HG03196 (cell line): Measurements from ENCODE around the gene RASL11A.
"Not testable (repeated sequence)": the region's sequence is repeated elsewhere in the genome, so short reads cannot be mapped to it uniquely, and the experiment has no call there.

Experiments
- ATAC-seq: cut with Tn5 transposase; IDR thresholded peaks from one replicate; pipeline ENCODE4 v1.9.1; 2021; ENCODE audit not compliant: unreplicated experiment

The RASL11A gene

GRCh38 chr13:27296496-27296895 is 25.9 kb downstream of the RASL11A start:
- ATAC-seq = no peak

DNA sequence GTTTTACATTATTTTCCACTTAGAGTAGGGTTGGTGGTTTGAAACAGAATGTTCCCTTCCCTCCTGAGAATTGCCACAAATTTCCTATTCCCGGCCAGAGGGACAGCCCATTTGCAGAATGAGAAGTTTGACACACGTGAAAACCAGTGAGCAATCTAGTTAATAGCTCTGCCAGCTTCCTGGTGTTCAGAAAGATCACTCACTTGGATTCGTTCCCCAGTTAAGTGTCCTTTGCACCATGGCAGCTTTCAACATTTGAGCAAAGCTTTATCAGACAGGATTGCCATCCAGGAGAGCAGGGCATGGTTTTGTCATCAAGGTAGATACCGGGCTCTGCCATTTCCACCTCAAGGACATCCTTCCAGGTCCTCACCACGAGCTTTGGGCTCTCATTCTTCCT is 28.2 kb downstream of the RASL11A start:
- ATAC-seq = no peak

DNA sequence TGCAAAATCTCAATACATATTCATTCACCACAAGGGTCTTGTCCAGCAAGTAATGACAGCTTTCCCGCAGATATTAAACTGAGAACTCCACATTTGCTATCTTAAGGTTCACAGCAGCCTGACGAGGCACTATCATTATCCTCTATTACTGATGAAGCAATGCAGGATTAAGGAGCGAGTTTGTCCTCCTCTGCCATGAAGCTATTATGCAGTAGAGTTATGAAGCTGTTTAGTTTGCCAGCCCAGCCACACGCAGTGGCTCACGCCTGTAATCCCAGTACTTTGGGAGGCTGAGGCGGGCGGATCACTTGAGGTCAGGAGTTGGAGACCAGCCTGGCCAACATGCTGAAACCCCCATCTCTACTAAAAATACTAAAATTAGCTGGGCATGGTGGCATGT is 29.8 kb downstream of the RASL11A start:
- ATAC-seq = not testable (repeated sequence)

GRCh38 chr13:27300941-27301586 is 30.4 kb downstream of the RASL11A start:
- no peak for ATAC-seq

- no peak for ATAC-seq
Measured at GRCh38 chr13:27302643-27303262, 32.1 kb downstream of the RASL11A start.

- ATAC-seq = no peak
Measured at GRCh38 chr13:27304099-27304498, 33.5 kb downstream of the RASL11A start.

DNA sequence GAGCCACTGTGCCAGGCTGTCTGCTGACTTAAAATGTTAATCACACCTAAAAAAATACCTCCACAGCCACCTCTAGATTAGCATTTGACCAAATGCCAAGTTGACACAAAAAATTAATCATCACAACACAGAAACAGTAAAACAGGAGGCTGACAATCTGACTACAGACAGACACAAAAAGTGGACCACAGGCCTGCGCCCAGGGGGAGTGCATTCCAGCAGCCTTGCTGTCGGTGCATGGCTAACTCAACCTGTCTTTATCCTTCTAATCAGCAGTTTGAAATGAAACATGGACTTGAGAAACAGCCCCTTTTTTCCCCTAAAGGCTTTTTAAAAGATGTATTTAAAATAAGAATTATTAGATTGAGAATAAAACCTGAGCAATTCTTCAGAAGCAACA is 34.0 kb downstream of the RASL11A start:
- ATAC-seq = no peak

DNA sequence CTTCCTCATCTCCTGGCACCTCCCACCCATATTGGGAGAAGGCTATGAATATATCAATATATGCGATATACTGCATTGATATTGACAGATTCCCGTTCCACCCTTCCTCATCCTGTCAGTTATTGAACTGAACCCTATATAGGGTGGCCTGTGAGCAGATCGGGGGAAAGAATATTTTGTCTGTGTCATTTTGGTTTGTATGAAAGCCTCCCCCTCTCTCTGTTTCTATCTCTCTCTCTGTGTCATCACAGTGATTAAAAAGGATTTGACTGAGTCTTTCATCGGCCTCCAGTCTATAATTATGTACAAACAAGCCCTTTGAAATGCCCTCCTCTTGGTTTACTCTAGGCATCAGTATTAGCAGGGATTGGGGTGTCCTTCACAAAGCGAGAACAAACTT is 35.7 kb downstream of the RASL11A start:
- no peak for ATAC-seq

GRCh38 chr13:27308941-27309340 is 38.3 kb downstream of the RASL11A start:
- no peak for ATAC-seq

DNA sequence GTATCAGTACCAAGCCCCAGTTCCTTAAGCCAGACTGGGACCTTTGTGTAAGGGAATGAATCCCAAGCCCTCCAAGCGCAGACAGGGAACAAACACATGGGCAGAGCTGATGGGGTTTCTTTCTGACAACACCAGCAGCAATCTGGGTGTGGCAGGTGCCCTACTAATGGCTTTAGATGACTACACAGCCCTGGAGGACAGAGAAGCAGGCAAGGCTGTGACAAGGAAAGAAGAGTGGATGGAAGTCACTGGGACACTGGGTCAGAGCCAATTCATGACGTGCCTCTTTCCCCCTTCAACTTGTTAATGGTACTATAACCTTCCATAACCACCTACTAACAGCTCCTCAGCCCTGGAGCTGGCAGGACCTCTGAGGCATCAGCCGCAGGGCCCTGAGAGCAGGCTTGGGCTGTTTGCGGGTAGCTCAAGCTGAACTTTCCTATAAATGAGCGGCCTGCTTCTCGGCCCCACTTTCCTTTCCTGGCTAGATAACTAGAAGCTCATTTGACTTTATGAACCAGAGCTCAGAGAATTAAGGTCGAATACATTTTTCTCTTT is 38.9 kb downstream of the RASL11A start:
- ATAC-seq = no peak

DNA sequence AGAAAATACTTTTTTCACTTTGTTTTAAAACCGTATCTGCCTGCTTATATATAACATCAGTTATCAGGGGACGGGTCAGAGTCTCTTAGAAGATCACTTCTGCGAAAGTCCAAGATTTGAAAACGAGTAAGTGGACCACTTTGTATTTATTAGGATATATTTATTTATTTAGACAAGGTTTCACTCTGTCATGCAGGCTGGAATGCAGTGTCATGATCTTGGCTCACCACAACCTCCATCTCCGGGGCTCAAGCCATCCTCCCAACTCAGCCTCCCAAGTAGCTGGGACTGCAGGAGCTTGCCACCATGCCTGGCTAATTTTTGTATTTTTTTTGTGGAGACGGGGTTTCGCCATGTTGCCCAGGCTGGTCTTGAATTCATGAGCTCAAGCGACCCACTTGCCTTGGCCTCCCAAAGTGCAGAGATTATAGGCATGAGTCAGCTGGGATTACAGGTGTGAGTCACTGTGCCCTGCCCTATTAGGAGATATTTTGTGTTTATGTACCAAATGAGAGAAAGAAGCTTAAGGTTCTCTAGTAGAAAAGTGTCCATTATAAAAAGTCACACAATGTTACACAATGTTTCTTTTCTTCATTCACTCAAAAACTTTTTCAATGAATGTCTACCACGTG is 39.5 kb downstream of the RASL11A start:
- no peak for ATAC-seq

- ATAC-seq = no peak
Measured at GRCh38 chr13:27310946-27311345, 40.3 kb downstream of the RASL11A start.

- ATAC-seq = no peak
Measured at GRCh38 chr13:27311518-27312210, 41.0 kb downstream of the RASL11A start.

GRCh38 chr13:27313770-27314169 is 43.1 kb downstream of the RASL11A start:
- no peak for ATAC-seq

DNA sequence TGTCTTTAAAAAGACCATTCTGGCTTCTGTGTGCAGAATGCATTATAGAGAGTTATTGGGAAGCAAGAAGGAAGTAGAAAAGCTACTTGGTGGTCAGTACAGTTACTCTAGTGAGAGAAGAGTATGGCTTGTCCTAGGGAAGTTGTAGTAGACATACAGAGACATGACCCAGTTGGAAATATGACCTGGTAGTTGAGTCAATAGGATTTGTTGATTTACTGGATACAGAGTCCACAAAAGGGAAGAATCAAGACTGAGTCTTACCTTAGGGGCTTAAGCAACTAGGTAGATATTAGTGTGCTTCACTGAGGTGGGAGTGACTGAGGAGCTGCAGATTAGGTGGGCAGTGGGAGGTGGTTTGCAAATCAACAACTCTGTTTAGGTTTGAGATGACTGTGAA is 48.8 kb downstream of the RASL11A start:
- no peak for ATAC-seq

DNA sequence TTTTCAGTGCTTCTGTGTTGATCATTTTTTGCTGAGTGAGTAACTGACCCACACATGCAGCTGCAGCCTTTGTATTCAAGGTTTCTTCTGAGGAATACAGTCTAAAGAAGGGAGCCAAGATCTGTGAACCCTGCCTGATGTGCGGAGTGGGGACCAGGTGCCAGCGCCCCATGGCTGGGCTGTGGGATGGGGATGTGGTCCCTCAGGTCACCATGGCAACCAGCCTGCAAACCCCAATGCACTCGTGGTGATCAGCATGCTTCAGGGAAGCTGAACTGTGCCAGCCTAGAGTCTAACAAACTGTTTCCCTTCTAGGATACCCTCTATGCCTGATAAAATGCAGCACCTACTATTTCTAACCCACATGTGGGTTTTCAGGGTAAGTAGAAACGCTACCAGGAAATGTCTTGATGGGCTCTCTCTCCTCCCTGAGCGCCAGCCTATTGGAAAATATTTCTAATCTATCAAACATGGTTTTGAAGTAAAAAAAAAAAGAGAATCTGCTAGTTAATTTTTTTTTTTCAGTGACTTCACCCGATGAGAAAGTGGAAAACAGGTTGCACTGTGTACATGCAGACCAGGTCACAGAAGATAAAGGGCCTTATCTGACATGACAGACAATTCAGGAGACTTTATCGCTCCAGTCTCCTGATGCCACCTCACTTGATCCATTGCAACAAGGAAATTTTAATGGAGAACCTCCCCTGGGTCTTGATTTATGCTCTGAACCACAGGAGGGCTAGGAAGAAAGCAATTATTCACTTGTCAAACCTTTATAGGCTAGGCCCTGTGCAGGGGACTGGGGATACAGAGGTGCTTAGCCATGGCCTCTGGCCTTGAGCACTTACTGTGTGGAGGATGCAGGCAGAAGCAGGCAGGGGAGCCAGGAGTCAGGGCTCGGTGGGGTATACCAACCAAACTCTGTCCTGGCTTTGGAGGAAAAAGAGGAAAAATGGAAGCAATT is 51.1 kb downstream of the RASL11A start:
- no peak for ATAC-seq

GRCh38 chr13:27322443-27322842 is 51.8 kb downstream of the RASL11A start:
- ATAC-seq = not testable (repeated sequence)
